Mesothelial cell of epicardium (in vitro differentiated cells): Measurements from ENCODE around the gene RREB1. TPM values are rescaled to one million over a fixed set of nuclear protein-coding genes. Genes with fewer than 3 reads are reported as not detected.

Experiments
- DNase-seq, 2 experiments: peaks; one replicate each; pipeline ENCODE4 v3.0.0; 2021; ENCODE audit warnings: low spot score in 2 of 2; ENCODE audit not compliant: unreplicated experiment in 2 of 2
- H3K27ac Mint-ChIP-seq: 2 replicates; pipeline ENCODE4 v1.8.0; 2021; ENCODE audit warnings: mixed read lengths
- H3K27me3 Mint-ChIP-seq: 2 replicates; pipeline ENCODE4 v1.8.0; 2021; ENCODE audit warnings: low read depth, mixed read lengths
- H3K36me3 Mint-ChIP-seq: 2 replicates; pipeline ENCODE4 v1.8.0; 2021; ENCODE audit warnings: mixed read lengths
- H3K4me1 Mint-ChIP-seq: 2 replicates; pipeline ENCODE4 v1.8.0; 2021; ENCODE audit warnings: mixed read lengths
- H3K4me3 Mint-ChIP-seq: 2 replicates; pipeline ENCODE4 v1.8.0; 2021; ENCODE audit warnings: mild to moderate bottlenecking, moderate library complexity, mixed read lengths
- H3K9me3 Mint-ChIP-seq: 2 replicates; pipeline ENCODE4 v1.8.0; 2021; ENCODE audit warnings: mixed read lengths
- total RNA-seq: library from RNA; stranded (reverse); gene quantifications from 3 replicates; pipeline ENCODE4 v1.2.1, GENCODE V29; 2021
- TF ChIP-seq, protein P1 (sequence below): fragments of 200-600 bp; sonication (generic); IDR thresholded peaks from one replicate; pipeline ENCODE4 v1.5.0; 2021; ENCODE audit warnings: antibody characterized with exemption; ENCODE audit not compliant: unreplicated experiment

Gene RREB1
- total RNA-seq, 1 donor from 2014 or later = 55.4 TPM

DNA sequence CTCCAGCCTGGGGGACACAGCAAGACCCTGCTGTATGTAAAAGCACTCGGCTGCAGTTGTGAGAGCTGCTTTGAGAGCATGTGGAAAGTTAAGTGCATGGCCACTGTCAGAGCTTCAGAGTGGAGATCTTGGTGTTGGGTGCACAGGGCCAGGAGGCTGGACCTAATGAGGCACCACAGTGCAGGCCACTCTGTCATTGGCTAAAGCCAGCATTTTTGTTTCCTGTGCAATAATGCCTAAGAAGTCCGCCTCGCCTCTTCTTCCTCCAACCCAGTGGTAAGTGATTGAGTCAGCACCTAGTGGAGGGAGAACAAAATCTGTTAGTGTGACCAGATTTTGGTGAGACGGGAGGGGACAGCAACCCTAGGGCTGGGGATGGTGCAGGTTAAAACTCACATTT, 144.6 kb downstream of the RREB1 start:
- DNase-seq = no peak
- Mint-ChIP-seq H3K36me3 (peaks cover 12% of the 10 kb centered on the region), H3K4me3 (no peak overlapping the region), H3K4me1 (no peaks in the 10 kb centered on the region), H3K9me3 (no peaks in the 10 kb centered on the region), H3K27me3 (no peaks in the 10 kb centered on the region), H3K27ac (no peak overlapping the region)
- TF ChIP-seq, protein P1, sequence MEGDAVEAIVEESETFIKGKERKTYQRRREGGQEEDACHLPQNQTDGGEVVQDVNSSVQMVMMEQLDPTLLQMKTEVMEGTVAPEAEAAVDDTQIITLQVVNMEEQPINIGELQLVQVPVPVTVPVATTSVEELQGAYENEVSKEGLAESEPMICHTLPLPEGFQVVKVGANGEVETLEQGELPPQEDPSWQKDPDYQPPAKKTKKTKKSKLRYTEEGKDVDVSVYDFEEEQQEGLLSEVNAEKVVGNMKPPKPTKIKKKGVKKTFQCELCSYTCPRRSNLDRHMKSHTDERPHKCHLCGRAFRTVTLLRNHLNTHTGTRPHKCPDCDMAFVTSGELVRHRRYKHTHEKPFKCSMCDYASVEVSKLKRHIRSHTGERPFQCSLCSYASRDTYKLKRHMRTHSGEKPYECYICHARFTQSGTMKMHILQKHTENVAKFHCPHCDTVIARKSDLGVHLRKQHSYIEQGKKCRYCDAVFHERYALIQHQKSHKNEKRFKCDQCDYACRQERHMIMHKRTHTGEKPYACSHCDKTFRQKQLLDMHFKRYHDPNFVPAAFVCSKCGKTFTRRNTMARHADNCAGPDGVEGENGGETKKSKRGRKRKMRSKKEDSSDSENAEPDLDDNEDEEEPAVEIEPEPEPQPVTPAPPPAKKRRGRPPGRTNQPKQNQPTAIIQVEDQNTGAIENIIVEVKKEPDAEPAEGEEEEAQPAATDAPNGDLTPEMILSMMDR = no peak

DNA sequence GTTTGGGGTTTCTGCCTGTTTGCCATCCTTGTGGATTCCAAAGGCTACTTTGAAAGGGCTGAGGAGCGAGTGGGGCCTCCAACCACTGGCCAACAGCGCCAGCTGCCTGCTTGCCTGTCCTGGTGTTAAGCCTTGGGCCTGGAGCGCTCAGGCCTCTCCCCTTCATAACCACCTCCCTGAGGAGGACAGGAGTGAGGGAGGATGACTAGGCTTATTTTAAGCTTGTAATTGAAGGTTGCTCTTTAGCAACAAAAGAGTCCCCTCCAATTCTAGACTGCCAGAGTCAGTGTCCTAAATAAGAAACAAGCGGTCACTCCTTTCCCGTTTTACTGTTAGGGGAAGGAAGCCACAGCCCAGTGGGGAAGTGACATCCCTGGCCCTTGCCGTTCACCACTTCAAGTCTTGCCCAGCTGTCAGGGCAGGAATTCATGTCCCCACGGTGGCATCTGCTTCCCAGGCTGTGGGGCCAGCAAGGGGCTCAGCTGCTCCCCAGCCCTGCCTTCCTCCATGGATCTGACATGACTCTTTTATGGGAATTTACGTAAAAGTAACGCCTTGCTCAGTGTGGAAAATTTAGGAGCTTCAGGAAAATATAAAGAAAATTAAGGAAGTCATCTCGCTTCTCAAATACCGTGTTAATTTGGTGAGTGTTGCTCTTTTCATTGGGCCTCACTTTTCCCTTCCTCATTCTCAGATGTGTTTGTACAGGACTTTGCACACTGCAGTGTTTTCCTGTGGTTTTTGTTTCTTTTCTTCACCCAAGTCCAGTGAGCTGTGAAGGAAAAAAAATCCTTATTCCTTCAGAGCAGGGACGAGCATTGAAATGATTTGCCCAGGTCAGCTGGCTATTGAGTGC, 147.4 kb downstream of the RREB1 start:
- no peaks in the 10 kb centered on the region for H3K9me3 Mint-ChIP-seq
- peaks cover 3% of the 10 kb centered on the region for H3K4me1 Mint-ChIP-seq
- H3K27me3 Mint-ChIP-seq = no peaks in the 10 kb centered on the region
- TF ChIP-seq, protein P1 = no peak
- H3K4me3 Mint-ChIP-seq = no peak overlapping the region
- no peak for DNase-seq
- no peak overlapping the region for H3K27ac Mint-ChIP-seq
- H3K36me3 Mint-ChIP-seq = peaks cover 3% of the 10 kb centered on the region

DNA sequence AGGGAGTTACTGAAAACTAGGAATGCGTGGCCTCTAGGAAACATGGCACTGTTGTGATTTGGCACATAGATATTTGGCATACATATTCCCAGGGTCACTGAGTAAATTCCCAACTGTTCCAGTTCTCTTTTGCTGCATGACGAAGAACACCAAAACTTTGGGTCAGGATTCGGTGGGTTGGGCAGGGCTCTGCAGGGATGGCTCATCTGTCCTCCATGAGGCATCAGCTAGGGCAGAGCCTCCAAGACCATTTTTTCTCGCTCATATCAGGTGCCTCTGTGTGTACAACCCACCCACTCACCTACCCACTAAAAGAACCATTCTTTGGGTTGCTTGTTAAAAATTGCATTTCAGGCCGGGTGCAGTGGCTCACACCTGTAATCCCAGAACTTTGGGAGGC, 148.2 kb downstream of the RREB1 start:
- H3K27ac Mint-ChIP-seq = no peak overlapping the region
- peaks cover 10% of the 10 kb centered on the region for H3K4me1 Mint-ChIP-seq
- no peaks in the 10 kb centered on the region for H3K27me3 Mint-ChIP-seq
- no peak for DNase-seq
- TF ChIP-seq, protein P1 = no peak
- H3K36me3 Mint-ChIP-seq = no peaks in the 10 kb centered on the region
- H3K4me3 Mint-ChIP-seq = no peak overlapping the region
- no peaks in the 10 kb centered on the region for H3K9me3 Mint-ChIP-seq

DNA sequence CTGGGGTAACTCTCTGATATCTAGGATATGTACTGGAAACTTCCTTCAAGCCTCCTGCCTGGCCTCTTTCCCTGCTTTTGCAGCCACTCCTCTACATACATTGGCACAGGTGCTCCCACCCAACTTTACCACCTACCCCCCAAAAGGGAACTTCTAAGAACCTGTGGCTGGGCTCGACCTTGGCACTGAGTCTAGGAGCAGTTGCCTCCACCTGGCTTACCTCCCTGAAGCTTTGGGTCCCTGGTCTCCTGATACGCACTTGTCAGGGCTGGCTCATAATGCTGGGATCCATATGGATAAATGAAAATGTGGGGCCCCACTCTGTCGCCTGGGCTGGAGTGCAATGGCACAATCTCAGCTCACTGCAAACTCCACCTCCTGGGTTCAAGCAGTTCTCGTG, 149.0 kb downstream of the RREB1 start:
- H3K9me3 Mint-ChIP-seq = no peaks in the 10 kb centered on the region

DNA sequence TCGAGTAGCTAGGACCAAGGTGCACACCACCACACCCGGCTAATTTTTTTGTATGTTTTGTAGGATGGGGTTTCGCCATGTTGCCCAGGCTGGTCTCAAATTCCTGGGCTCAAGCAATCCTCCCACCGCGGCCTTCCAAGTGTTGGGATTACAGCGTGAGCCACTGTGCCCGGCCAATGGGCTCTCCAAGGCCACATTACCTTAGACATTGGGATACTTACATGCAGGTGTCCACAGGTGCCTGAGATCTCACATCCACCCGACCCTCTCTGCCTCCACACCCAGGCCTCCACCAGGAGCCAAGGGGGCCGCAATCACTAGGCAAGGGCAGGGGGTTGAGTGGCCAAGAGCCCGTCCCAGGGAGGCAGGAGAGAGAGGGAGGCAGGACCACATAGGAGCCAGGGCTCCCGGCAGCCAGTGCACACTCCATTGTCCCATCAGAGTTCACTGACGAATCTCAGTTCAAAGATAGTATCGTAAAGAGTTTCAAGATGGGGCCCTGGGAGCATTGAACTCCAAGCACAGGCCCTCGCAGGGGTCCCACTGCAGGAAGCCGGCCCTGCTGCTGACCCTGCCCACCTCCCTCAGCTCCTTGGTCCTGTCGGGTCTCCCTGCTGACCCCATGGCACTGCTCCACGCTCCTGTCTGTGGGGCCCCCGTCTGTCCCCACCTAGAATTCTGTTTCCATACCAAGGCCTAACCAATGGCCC, 149.9 kb downstream of the RREB1 start:
- no peak for DNase-seq
- no peak overlapping the region for H3K27ac Mint-ChIP-seq
- no peaks in the 10 kb centered on the region for H3K9me3 Mint-ChIP-seq
- H3K4me1 Mint-ChIP-seq = peaks cover 21% of the 10 kb centered on the region
- H3K4me3 Mint-ChIP-seq = no peak overlapping the region
- no peaks in the 10 kb centered on the region for H3K27me3 Mint-ChIP-seq
- TF ChIP-seq, protein P1 = no peak
- no peaks in the 10 kb centered on the region for H3K36me3 Mint-ChIP-seq

More for the DNA sequence above, 149.0 kb downstream of the RREB1 start:
- no peak for DNase-seq
- Mint-ChIP-seq H3K27me3 (no peaks in the 10 kb centered on the region), H3K36me3 (no peaks in the 10 kb centered on the region), H3K27ac (no peak overlapping the region), H3K4me3 (no peak overlapping the region), H3K4me1 (peaks cover 15% of the 10 kb centered on the region)
- TF ChIP-seq, protein P1 = no peak
